Muscle of arm (tissue), 12 donors: Measurements from ENCODE around the gene HRH3. TPM values are rescaled to one million over a fixed set of nuclear protein-coding genes. Genes with fewer than 3 reads are reported as not detected.

ENCODE experiments used
- DNase-seq: peaks from one replicate; pipeline ENCODE4 v3.0.0-alpha.2; 2013
- polyA plus RNA-seq, 12 donors: library from polyadenylated mRNA; unstranded; fragments of 120-200 nt; gene quantifications; one replicate each; pipeline ENCODE4 v1.2.1, GENCODE V29; 2013; ENCODE audit not compliant: insufficient read length in 12 of 12

The HRH3 gene
- polyA plus RNA-seq, 12 donors: 0.21 to 2.5 (median 1.3) TPM; not detected in 3

GRCh38 chr20:62181808-62182207 is 38.3 kb downstream of the HRH3 start:
- no peak for DNase-seq

GRCh38 chr20:62179162-62179504 is 40.9 kb downstream of the HRH3 start:
- no peak for DNase-seq

GRCh38 chr20:62178316-62179161 is 41.5 kb downstream of the HRH3 start:
- DNase-seq: no peak

- DNase-seq: no peak
Observed at GRCh38 chr20:62177307-62177706, 42.8 kb downstream of the HRH3 start.

- no peak for DNase-seq
Observed at GRCh38 chr20:62176866-62177265, 43.2 kb downstream of the HRH3 start.

- no peak for DNase-seq
Observed at GRCh38 chr20:62175711-62176110, 44.4 kb downstream of the HRH3 start.

- DNase-seq: no peak
Observed at GRCh38 chr20:62174870-62175624, 45.0 kb downstream of the HRH3 start.

GRCh38 chr20:62174021-62174804 is 45.9 kb downstream of the HRH3 start:
- no peak for DNase-seq

GRCh38 chr20:62172666-62173065 is 47.4 kb downstream of the HRH3 start:
- no peak for DNase-seq

- no peak for DNase-seq
Observed at GRCh38 chr20:62171245-62171644, 48.8 kb downstream of the HRH3 start.

GRCh38 chr20:62170536-62170935 is 49.5 kb downstream of the HRH3 start:
- no peak for DNase-seq

- DNase-seq: no peak
Observed at GRCh38 chr20:62168890-62169435, 51.1 kb downstream of the HRH3 start.

- DNase-seq: no peak
Observed at GRCh38 chr20:62168061-62168460, 52.0 kb downstream of the HRH3 start.

GRCh38 chr20:62167474-62167873 is 52.6 kb downstream of the HRH3 start:
- no peak for DNase-seq

- no peak for DNase-seq
Observed at GRCh38 chr20:62165762-62166399, 54.2 kb downstream of the HRH3 start.

Other genes with a start within 250 kb of the HRH3 start
- 10 to 100 TPM in 11 of 12 donors, not detected in 1; 10.4 to 23.8 (median 12.3) TPM for gene TAF4, start 154.4 kb downstream of the HRH3 start, polyA plus RNA-seq
- 10 to 100 TPM in 11 of 12 donors, not detected in 1; 57.4 to 98.9 (median 75.7) TPM for gene LSM14B, start 97.8 kb downstream of the HRH3 start, polyA plus RNA-seq
- gene PSMA7, start 76.9 kb downstream of the HRH3 start, polyA plus RNA-seq: 100 to 1,000 TPM in 11 of 12 donors, not detected in 1; 101 to 259 (median 145) TPM
- 10 to 100 TPM in 11 of 12 donors, not detected in 1; 13.5 to 21.0 (median 15.7) TPM for gene SS18L1, start 76.5 kb downstream of the HRH3 start, polyA plus RNA-seq
- gene MTG2, start 37.2 kb downstream of the HRH3 start, polyA plus RNA-seq: 10 to 100 TPM in 11 of 12 donors, not detected in 1; 22.7 to 56.3 (median 26.8) TPM
- gene OSBPL2, start 18.2 kb upstream of the HRH3 start, polyA plus RNA-seq: 10 to 100 TPM in 11 of 12 donors, not detected in 1; 24.1 to 43.3 (median 30.6) TPM
- gene ADRM1, start 82.7 kb upstream of the HRH3 start, polyA plus RNA-seq: 10 to 100 TPM in 11 of 12 donors, not detected in 1; 37.5 to 62.4 (median 46.7) TPM
- 100 to 1,000 TPM in 2 of 12 donors, 10 to 100 TPM in 10; 43.3 to 663 (median 58.4) TPM for gene LAMA5, start 147.0 kb upstream of the HRH3 start, polyA plus RNA-seq
- 1,000 to 10,000 TPM in 8 of 12 donors, 100 to 1,000 TPM in 3, not detected in 1; 692 to 1,144 (median 1,032) TPM for gene RPS21, start 166.8 kb upstream of the HRH3 start, polyA plus RNA-seq
- 10 to 100 TPM in 1 of 12 donors, 1 to 10 TPM in 10, not detected in 1; 4.1 to 10.6 (median 5.1) TPM for gene CABLES2, start 187.0 kb upstream of the HRH3 start, polyA plus RNA-seq
- 1 to 10 TPM in 1 of 12 donors, under 1 TPM in 2, not detected in 9; 0.20 to 2.8 (median 0.68) TPM for gene RBBP8NL, start 207.3 kb upstream of the HRH3 start, polyA plus RNA-seq